NCI-H460 (cell line): Measurements from ENCODE around the gene GALNT1. TPM values are rescaled to one million over a fixed set of nuclear protein-coding genes. Genes with fewer than 3 reads are reported as not detected.

Source experiments
- DNase-seq: peaks from one replicate; pipeline ENCODE4 v3.0.0-alpha.2; 2016; ENCODE audit warnings: low read depth; ENCODE audit errors: extremely low read depth
- total RNA-seq: library from RNA; depleted of rRNA; stranded (reverse); fragments of >200 nt; shearing (Covaris generic); gene quantifications from 2 replicates; pipeline ENCODE4 v1.2.3, GENCODE V29; 2014

The GALNT1 gene
- total RNA-seq, 1 experiment from 2014 or later: 63.8 TPM

- DNase-seq: no peak
These were observed 129.7 kb downstream of the GALNT1 start for GRCh38 chr18:35711227-35711626.

- DNase-seq: no peak
These were observed 132.0 kb downstream of the GALNT1 start for GRCh38 chr18:35713545-35713944.

GRCh38 chr18:35714539-35714938 lies 133.0 kb downstream of the GALNT1 start:
- DNase-seq: no peak

- DNase-seq: no peak
These were observed 133.6 kb downstream of the GALNT1 start for GRCh38 chr18:35715139-35715538.

- DNase-seq: no peak
These were observed 134.8 kb downstream of the GALNT1 start for GRCh38 chr18:35716169-35716831.

- no peak for DNase-seq
These were observed 135.6 kb downstream of the GALNT1 start for GRCh38 chr18:35717182-35717581.

- DNase-seq: no peak
These were observed 140.0 kb downstream of the GALNT1 start for GRCh38 chr18:35721431-35722081.

- DNase-seq: no peak
These were observed 147.1 kb downstream of the GALNT1 start for GRCh38 chr18:35728676-35729075.

GRCh38 chr18:35729991-35730668 lies 148.6 kb downstream of the GALNT1 start:
- DNase-seq: no peak

GRCh38 chr18:35730691-35731370 lies 149.3 kb downstream of the GALNT1 start:
- DNase-seq: no peak

- DNase-seq: no peak
These were observed 150.2 kb downstream of the GALNT1 start for GRCh38 chr18:35731701-35732100.

GRCh38 chr18:35732162-35732561 lies 150.6 kb downstream of the GALNT1 start:
- DNase-seq: no peak

GRCh38 chr18:35732636-35733035 lies 151.1 kb downstream of the GALNT1 start:
- no peak for DNase-seq

- DNase-seq: no peak
These were observed 151.9 kb downstream of the GALNT1 start for GRCh38 chr18:35733408-35733807.

GRCh38 chr18:35736696-35737095 lies 155.2 kb downstream of the GALNT1 start:
- no peak for DNase-seq

GRCh38 chr18:35739778-35740177 lies 158.2 kb downstream of the GALNT1 start:
- no peak for DNase-seq

GRCh38 chr18:35740656-35741055 lies 159.1 kb downstream of the GALNT1 start:
- no peak for DNase-seq

GRCh38 chr18:35743916-35744315 lies 162.4 kb downstream of the GALNT1 start:
- no peak for DNase-seq

GRCh38 chr18:35745814-35746213 lies 164.3 kb downstream of the GALNT1 start:
- DNase-seq: no peak

- no peak for DNase-seq
These were observed 165.3 kb downstream of the GALNT1 start for GRCh38 chr18:35746826-35747339.

GRCh38 chr18:35747894-35748472 lies 166.4 kb downstream of the GALNT1 start:
- no peak for DNase-seq
